Sigmoid colon (tissue), 4 donors: ENCODE results near the gene BST2.

Experiments used
- CTCF ChIP-seq, 4 experiments: fragments of 450-650 bp in 3 of 4; fragments of 200-600 bp in 1 of 4; IDR thresholded peaks; one replicate each; pipeline ENCODE4 v1.5.1; 2016 to 2019; ENCODE audit warnings: antibody characterized with exemption in 4 of 4, mild to moderate bottlenecking in 3 of 4, moderate library complexity in 2 of 4
- EP300 ChIP-seq, 4 donors: sonication (generic); formaldehyde crosslinking; IDR thresholded peaks; one replicate each; pipeline ENCODE4 v1.6.1; 2017; ENCODE audit warnings: antibody characterized with exemption in 4 of 4
- POLR2A ChIP-seq, 2 donors: fragments of 450-650 bp; IDR thresholded peaks; one replicate each; pipeline ENCODE4 v1.6.1; 2016; ENCODE audit warnings: antibody characterized with exemption in 2 of 2, mild to moderate bottlenecking in 2 of 2, moderate library complexity in 2 of 2
- POLR2AphosphoS5 ChIP-seq, 4 donors: sonication (generic); formaldehyde crosslinking; IDR thresholded peaks; one replicate each; pipeline ENCODE4 v1.6.1; 2017; ENCODE audit warnings: antibody characterized with exemption in 4 of 4

DNA sequence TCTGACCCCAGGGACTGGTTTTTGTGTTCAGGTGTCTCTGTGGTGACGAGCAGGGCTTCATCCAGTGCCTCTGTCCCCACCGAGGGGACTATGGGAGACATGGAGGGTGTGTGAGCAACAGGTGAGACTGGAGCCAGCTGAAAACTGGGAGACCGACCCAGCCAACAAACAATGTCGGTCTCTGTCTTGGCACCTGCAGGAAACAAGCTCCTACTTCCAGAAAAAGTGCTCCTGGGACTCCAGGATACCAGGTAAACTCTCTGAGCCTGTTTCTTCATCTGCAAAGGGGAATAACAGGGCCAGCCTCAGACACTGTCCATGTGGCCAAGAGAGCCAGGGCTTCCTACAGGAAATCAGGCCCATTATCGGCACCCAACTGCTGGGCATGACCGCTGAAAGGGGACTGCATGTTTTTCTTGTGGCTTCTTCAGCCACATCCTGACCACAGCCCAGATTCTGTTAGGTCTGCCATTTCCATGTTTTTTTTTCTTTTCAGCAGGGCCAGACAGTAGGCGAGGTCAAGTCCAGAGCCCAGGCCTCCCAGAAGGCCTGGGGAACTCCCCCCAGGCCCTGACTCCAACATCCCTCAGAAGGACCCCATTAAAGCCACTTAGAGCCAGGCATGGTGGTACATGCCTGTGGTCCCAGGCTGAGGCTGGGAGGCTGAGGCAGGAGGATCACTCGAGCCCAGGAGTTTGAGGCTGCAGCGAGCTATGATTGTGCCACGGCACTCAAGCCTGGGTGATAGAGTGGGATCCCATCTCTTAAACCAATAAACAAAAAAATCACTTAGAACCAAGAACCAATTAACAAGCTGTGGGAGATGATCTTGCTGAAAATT lies 836 bp upstream of the BST2 start:
- no peak for TF ChIP-seq EP300 (IDR thresholded peaks at IDR 0.05)
- TF ChIP-seq CTCF (IDR thresholded peaks at IDR 0.05): no peak
- no peak for TF ChIP-seq POLR2A (IDR thresholded peaks at IDR 0.05)
- TF ChIP-seq POLR2AphosphoS5 (IDR thresholded peaks at IDR 0.05): no peak
